Measurements from ENCODE around the gene DHRS2. TPM values are rescaled to one million over a fixed set of nuclear protein-coding genes. Genes with fewer than 3 reads are reported as not detected.

DHRS2 gene
- total and polyA plus RNA-seq, 2 of the 13 experiments (the other 11 are each of a cell fraction or from before 2014, with no cell fraction given) = 1,621 to 3,021 TPM

- TF ChIP-seq, protein P1, sequence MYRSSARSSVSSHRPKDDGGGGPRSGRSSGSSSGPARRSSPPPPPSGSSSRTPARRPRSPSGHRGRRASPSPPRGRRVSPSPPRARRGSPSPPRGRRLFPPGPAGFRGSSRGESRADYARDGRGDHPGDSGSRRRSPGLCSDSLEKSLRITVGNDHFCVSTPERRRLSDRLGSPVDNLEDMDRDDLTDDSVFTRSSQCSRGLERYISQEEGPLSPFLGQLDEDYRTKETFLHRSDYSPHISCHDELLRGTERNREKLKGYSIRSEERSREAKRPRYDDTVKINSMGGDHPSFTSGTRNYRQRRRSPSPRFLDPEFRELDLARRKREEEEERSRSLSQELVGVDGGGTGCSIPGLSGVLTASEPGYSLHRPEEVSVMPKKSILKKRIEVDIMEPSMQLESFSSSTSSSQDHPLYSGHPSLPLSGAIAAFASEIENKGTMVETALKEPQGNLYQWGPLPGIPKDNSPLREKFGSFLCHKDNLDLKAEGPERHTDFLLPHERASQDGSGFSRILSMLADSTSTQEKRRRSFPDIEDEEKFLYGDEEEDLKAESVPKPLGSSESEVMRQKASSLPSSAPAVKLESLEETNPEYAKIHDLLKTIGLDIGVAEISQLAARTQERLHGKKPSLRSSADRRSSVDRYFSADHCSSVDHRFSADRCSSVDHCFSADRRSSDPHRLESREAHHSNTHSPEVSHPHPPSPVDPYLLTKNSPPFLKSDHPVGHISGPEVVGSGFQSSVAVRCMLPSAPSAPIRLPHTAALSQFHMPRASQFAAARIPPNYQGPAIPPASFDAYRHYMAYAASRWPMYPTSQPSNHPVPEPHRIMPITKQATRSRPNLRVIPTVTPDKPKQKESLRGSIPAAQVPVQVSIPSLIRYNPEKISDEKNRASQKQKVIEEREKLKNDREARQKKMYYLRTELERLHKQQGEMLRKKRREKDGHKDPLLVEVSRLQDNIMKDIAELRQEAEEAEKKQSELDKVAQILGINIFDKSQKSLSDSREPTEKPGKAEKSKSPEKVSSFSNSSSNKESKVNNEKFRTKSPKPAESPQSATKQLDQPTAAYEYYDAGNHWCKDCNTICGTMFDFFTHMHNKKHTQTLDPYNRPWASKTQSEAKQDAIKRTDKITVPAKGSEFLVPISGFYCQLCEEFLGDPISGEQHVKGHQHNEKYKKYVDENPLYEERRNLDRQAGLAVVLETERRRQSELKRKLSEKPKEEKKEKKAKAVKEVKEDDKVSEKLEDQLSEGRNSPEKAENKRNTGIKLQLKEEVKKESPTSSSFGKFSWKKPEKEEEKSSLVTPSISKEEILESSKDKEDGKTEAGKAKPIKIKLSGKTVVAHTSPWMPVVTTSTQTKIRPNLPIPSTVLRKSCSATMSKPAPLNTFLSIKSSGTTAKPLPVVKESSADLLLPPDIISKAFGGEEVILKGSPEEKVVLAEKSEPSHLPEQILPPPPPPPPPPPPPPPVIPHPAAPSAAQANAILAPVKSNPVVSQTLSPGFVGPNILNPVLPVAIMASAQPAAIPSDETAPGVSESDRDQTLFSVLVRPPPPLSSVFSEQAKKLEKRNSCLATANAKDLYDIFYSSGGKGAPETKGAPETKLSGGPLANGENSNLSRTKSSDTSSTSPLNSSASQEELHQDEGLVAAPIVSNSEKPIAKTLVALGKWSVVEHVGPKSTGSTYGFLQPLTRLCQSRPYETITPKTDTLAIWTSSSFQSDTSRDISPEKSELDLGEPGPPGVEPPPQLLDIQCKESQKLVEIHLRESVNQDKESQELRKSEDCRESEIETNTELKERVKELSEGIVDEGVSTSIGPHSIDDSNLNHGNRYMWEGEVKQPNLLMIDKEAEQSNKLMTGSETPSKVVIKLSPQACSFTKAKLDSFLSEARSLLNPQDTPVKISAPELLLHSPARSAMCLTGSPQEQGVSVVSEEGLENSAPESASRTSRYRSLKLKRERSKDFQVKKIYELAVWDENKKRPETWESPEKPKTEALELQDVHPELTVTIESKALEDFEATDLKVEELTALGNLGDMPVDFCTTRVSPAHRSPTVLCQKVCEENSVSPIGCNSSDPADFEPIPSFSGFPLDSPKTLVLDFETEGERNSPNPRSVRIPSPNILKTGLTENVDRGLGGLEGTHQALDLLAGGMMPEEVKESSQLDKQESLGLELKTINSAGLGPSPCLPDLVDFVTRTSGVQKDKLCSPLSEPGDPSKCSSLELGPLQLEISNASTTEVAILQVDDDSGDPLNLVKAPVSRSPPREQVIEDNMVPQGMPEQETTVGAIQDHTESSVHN (CRISPR knock-in tag; IDR thresholded peaks at IDR 0.05) = no peak
- no peak for TF ChIP-seq THYN1 (CRISPR knock-in tag; IDR thresholded peaks at IDR 0.05; ENCODE audit: borderline replicate concordance, low read depth)
- no peak for TF ChIP-seq MTA1 (CRISPR knock-in tag; IDR thresholded peaks at IDR 0.05; ENCODE audit: borderline replicate concordance)
- peak; percentile 86; the same call in 1 of the 2 replicates for TF ChIP-seq STAT5B (CRISPR knock-in tag; IDR thresholded peaks at IDR 0.05)
- 0 out of 2 replicates have a peak, but pooled peaks have one; percentile 50 for TF ChIP-seq HOXA5 (CRISPR knock-in tag; IDR thresholded peaks at IDR 0.05)
- no peak for TF ChIP-seq ONECUT2 (CRISPR knock-in tag; IDR thresholded peaks at IDR 0.05)
- TF ChIP-seq E2F5 (CRISPR knock-in tag; conservative IDR thresholded peaks at IDR 0.05) = peak; percentile 78; the same call in 1 of the 2 replicates
- TF ChIP-seq, protein P2, sequence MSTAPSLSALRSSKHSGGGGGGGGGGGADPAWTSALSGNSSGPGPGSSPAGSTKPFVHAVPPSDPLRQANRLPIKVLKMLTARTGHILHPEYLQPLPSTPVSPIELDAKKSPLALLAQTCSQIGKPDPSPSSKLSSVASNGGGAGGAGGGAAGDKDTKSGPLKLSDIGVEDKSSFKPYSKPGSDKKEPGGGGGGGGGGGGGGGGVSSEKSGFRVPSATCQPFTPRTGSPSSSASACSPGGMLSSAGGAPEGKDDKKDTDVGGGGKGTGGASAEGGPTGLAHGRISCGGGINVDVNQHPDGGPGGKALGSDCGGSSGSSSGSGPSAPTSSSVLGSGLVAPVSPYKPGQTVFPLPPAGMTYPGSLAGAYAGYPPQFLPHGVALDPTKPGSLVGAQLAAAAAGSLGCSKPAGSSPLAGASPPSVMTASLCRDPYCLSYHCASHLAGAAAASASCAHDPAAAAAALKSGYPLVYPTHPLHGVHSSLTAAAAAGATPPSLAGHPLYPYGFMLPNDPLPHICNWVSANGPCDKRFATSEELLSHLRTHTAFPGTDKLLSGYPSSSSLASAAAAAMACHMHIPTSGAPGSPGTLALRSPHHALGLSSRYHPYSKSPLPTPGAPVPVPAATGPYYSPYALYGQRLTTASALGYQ (CRISPR knock-in tag; IDR thresholded peaks at IDR 0.05) = 0 out of 2 replicates have a peak, but pooled peaks have one; percentile 37
- no peak for TF ChIP-seq ZFP36L1 (CRISPR knock-in tag; IDR thresholded peaks at IDR 0.05)
- TF ChIP-seq, protein P3, sequence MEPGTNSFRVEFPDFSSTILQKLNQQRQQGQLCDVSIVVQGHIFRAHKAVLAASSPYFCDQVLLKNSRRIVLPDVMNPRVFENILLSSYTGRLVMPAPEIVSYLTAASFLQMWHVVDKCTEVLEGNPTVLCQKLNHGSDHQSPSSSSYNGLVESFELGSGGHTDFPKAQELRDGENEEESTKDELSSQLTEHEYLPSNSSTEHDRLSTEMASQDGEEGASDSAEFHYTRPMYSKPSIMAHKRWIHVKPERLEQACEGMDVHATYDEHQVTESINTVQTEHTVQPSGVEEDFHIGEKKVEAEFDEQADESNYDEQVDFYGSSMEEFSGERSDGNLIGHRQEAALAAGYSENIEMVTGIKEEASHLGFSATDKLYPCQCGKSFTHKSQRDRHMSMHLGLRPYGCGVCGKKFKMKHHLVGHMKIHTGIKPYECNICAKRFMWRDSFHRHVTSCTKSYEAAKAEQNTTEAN (CRISPR knock-in tag; conservative IDR thresholded peaks at IDR 0.05) = 0 out of 2 replicates have a peak, but pooled peaks have one; percentile 35
- 0 out of 2 replicates have a peak, but pooled peaks have one; percentile 32 for TF ChIP-seq BRD4 (CRISPR knock-in tag; IDR thresholded peaks at IDR 0.05)
Measured at GRCh38 chr14:23645812-23646647, 9.9 kb downstream of the DHRS2 start (continued).

Measured in HepG2 (cell line).